ENCODE data around the gene TMEM63C. TPM values are rescaled to one million over a fixed set of nuclear protein-coding genes. Genes with fewer than 3 reads are reported as not detected.

TMEM63C gene
- total RNA-seq, 1 donor from 2014 or later, result 1.1 TPM

DNA sequence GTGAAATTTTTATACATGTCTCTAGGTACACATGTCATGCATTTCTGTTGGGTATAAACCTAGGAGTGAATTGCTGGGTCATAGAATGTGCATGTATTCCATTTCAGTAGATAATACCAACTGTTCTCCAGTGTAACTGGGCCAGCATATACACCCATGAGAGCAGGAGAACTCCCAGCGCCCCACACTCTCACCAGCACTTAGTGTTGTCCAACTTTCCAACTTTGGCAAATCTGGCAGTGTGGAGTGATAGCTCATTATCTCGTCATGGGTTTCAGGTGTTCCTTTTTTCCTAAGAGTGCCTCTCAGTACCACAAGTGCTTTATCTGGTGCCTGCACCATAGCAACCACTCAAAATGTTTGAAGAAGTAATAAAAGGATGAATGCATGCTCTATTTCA, 49.3 kb downstream of the TMEM63C start:
- H3K36me3 ChIP-seq (ENCODE audit: control insufficient read depth, insufficient read depth, low read length), result no peaks in the 10 kb centered on the region
- TF ChIP-seq, protein P1, sequence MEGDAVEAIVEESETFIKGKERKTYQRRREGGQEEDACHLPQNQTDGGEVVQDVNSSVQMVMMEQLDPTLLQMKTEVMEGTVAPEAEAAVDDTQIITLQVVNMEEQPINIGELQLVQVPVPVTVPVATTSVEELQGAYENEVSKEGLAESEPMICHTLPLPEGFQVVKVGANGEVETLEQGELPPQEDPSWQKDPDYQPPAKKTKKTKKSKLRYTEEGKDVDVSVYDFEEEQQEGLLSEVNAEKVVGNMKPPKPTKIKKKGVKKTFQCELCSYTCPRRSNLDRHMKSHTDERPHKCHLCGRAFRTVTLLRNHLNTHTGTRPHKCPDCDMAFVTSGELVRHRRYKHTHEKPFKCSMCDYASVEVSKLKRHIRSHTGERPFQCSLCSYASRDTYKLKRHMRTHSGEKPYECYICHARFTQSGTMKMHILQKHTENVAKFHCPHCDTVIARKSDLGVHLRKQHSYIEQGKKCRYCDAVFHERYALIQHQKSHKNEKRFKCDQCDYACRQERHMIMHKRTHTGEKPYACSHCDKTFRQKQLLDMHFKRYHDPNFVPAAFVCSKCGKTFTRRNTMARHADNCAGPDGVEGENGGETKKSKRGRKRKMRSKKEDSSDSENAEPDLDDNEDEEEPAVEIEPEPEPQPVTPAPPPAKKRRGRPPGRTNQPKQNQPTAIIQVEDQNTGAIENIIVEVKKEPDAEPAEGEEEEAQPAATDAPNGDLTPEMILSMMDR (IDR thresholded peaks at IDR 0.05; ENCODE audit: insufficient read depth, low read length, poor library complexity, severe bottlenecking), result no peak
- no peaks in the 10 kb centered on the region for H3K27me3 ChIP-seq (ENCODE audit: control insufficient read depth, insufficient read depth, low read length)
- H3K4me3 ChIP-seq (ENCODE audit: low read depth, low read length), result no peak overlapping the region
- no peak for DNase-seq (ENCODE audit: low read depth)

DNA sequence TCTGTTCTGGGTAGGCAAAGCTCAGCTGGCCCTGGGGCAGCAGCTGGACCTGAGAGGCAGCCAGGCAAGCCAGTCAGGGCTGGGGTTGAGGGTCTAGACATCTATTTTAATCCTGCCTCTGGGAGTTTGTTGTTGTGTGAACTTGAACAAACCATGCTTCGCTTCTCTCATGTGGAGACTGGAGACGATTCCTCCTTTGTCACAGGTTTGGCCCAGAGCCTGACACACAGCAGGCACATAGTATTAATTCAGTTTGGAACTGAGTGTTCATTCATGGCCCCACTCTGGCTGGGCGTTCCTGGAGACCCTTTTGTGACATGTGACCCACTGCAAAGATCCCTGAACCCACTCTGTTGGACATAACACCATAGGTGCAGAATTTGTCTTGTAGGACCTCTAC, 50.1 kb downstream of the TMEM63C start:
- no peak for DNase-seq (ENCODE audit: low read depth)
- H3K27me3 ChIP-seq (ENCODE audit: control insufficient read depth, insufficient read depth, low read length), result no peaks in the 10 kb centered on the region
- TF ChIP-seq, protein P1 (IDR thresholded peaks at IDR 0.05; ENCODE audit: insufficient read depth, low read length, poor library complexity, severe bottlenecking), result no peak
- H3K36me3 ChIP-seq (ENCODE audit: control insufficient read depth, insufficient read depth, low read length), result no peaks in the 10 kb centered on the region
- no peak overlapping the region for H3K4me3 ChIP-seq (ENCODE audit: low read depth, low read length)

DNA sequence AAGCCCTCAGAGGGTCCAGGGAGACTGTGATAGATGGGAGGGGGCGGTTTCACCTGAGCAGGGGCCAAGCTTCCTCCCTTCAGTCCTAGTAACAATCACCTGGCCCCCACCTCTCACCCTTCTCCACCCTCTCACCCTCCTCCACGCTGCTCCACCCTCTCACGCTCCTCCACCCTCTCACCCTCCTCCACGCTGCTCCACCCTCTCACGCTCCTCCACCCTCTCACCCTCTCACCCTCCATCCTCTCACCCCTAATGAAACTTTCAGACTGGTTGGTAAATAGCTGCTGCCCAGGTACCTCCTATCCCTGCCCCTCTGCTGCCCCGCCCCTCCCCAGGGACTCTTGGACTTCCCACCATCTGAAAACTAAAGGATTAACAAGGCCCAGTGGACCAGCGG, 55.2 kb downstream of the TMEM63C start:
- peaks cover 3% of the 10 kb centered on the region for H3K27me3 ChIP-seq (ENCODE audit: control insufficient read depth, insufficient read depth, low read length)
- H3K4me3 ChIP-seq (ENCODE audit: low read depth, low read length), result no peak overlapping the region
- DNase-seq (ENCODE audit: low read depth), result no peak
- no peaks in the 10 kb centered on the region for H3K36me3 ChIP-seq (ENCODE audit: control insufficient read depth, insufficient read depth, low read length)
- TF ChIP-seq, protein P1 (IDR thresholded peaks at IDR 0.05; ENCODE audit: insufficient read depth, low read length, poor library complexity, severe bottlenecking), result no peak

DNA sequence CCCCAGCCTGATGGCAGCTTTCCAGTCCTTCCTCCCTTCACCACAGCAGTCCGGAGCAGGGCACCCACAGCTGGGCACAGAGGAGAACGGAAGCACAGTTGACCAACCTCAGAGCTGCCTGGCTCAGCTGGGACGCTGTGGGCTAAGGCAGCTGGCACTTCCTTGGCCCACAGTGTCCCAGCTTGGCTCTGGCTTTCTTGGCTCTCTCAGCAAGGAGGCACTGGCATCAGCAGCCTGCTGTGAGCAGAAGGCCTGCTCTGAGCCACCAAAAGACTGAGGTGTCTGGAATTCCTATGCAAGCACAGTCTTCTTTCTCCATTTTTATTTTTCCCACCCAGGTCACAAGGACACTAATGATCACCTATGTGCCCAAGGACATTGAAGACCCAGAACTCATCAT, 56.8 kb downstream of the TMEM63C start:
- DNase-seq (ENCODE audit: low read depth), result no peak
- Histone ChIP-seq H3K4me3 (ENCODE audit: low read depth, low read length) (no peak overlapping the region), H3K27me3 (ENCODE audit: control insufficient read depth, insufficient read depth, low read length) (peaks cover 3% of the 10 kb centered on the region), H3K36me3 (ENCODE audit: control insufficient read depth, insufficient read depth, low read length) (no peaks in the 10 kb centered on the region)
- TF ChIP-seq, protein P1 (IDR thresholded peaks at IDR 0.05; ENCODE audit: insufficient read depth, low read length, poor library complexity, severe bottlenecking), result no peak

DNA sequence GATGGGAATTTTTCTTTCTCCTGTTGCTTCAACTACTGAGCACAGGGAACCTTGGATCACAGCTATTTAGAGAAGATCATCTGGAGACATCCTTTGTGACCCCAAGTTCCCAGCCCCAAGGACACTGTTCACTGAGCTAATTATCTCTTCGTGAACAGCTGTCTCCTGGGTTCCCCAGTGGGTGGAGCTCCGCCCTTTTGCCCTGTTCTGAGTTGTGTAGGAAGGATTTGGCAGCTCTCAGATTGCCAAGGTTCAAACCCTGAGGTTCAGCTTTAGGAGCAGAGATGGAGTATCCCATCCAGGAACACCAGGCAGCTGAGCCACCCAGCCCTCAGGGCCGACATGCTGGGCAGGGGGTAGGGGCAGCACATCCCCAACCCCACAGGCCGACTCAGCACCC, 57.4 kb downstream of the TMEM63C start:
- DNase-seq (ENCODE audit: low read depth), result no peak
- peaks cover 3% of the 10 kb centered on the region for H3K27me3 ChIP-seq (ENCODE audit: control insufficient read depth, insufficient read depth, low read length)
- no peak overlapping the region for H3K4me3 ChIP-seq (ENCODE audit: low read depth, low read length)
- TF ChIP-seq, protein P1 (IDR thresholded peaks at IDR 0.05; ENCODE audit: insufficient read depth, low read length, poor library complexity, severe bottlenecking), result no peak
- H3K36me3 ChIP-seq (ENCODE audit: control insufficient read depth, insufficient read depth, low read length), result no peaks in the 10 kb centered on the region

DNA sequence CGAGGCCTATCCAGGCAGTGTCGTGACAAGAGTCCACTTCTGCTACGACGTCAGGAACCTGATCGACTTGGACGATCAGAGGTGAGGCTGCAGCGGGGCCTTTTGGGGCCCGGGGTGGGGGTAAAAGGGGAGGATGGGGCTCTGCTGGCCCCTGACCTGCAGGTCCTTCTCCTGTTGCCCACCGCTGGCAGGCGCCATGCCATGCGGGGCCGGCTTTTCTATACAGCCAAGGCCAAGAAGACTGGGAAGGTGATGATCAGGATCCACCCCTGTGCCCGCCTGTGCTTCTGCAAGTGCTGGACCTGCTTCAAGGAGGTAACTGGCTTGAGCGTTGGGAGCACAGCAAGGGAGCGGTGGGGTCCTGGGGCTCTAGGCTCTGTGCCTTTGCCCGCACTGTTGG, 57.8 kb downstream of the TMEM63C start:
- TF ChIP-seq, protein P1 (IDR thresholded peaks at IDR 0.05; ENCODE audit: insufficient read depth, low read length, poor library complexity, severe bottlenecking), result no peak
- peaks cover 3% of the 10 kb centered on the region for H3K27me3 ChIP-seq (ENCODE audit: control insufficient read depth, insufficient read depth, low read length)
- DNase-seq (ENCODE audit: low read depth), result no peak

More for the DNA sequence above, 57.8 kb downstream of the TMEM63C start:
- no peaks in the 10 kb centered on the region for H3K36me3 ChIP-seq (ENCODE audit: control insufficient read depth, insufficient read depth, low read length)
- H3K4me3 ChIP-seq (ENCODE audit: low read depth, low read length), result no peak overlapping the region
